HL-60 (cell line): ENCODE measurements around the gene KIF12.
"Not testable (repeated sequence)": the region's sequence is repeated elsewhere in the genome, so short reads cannot be mapped to it uniquely, and the experiment has no call there.

Experiments
- DNase-seq, 2 experiments: peaks; one replicate each; pipeline ENCODE4 v3.0.0-alpha.2; 2010 to 2020; ENCODE audit warnings: low read depth in 1 of 2, low spot score in 1 of 2
- H3K27ac ChIP-seq: fragments of 250-450 bp; sonication (Bioruptor Pico); replicated peaks from 2 replicates; pipeline ENCODE4 v1.5.1; 2020; ENCODE audit warnings: mild to moderate bottlenecking, moderate library complexity
- H3K27me3 ChIP-seq: fragments of 250-450 bp; sonication (Bioruptor Pico); 2 replicates; pipeline ENCODE4 v1.5.1; 2021; ENCODE audit warnings: mild to moderate bottlenecking, moderate library complexity; ENCODE audit not compliant: insufficient read depth, poor library complexity, severe bottlenecking
- H3K4me3 ChIP-seq: replicated peaks from 2 replicates; pipeline ENCODE4 v1.5.1; 2011; ENCODE audit warnings: mild to moderate bottlenecking, control low read depth, low read length; ENCODE audit not compliant: insufficient read depth
- CTCF ChIP-seq: IDR thresholded peaks from one replicate; pipeline ENCODE4 v1.5.1; 2011; ENCODE audit warnings: low read length, control low read depth, inconsistent platforms; ENCODE audit not compliant: insufficient read depth
- GABPA ChIP-seq: IDR thresholded peaks from 2 replicates; pipeline ENCODE4 v1.6.1; 2012; ENCODE audit warnings: low read depth
- POLR2AphosphoS5 ChIP-seq: IDR thresholded peaks from 2 replicates; pipeline ENCODE4 v1.6.1; 2012; ENCODE audit warnings: low read depth
- REST ChIP-seq: IDR thresholded peaks from 2 replicates; pipeline ENCODE4 v1.6.1; 2012; ENCODE audit warnings: low read depth; ENCODE audit not compliant: insufficient replicate concordance
- SPI1 ChIP-seq: IDR thresholded peaks from 2 replicates; pipeline ENCODE4 v1.6.1; 2012; ENCODE audit warnings: low read depth, mild to moderate bottlenecking, borderline replicate concordance

Gene KIF12

GRCh38 chr9:114085387-114085789, 13.7 kb downstream of the KIF12 start:
- no peak for DNase-seq
- Histone ChIP-seq H3K4me3 (no peak overlapping the region), H3K27ac (no peak overlapping the region), H3K27me3 (no peaks in the 10 kb centered on the region)
- TF ChIP-seq REST = no peak
- no peak for TF ChIP-seq CTCF
- no peak for TF ChIP-seq GABPA
- no peak for TF ChIP-seq POLR2AphosphoS5
- TF ChIP-seq SPI1 = no peak

DNA sequence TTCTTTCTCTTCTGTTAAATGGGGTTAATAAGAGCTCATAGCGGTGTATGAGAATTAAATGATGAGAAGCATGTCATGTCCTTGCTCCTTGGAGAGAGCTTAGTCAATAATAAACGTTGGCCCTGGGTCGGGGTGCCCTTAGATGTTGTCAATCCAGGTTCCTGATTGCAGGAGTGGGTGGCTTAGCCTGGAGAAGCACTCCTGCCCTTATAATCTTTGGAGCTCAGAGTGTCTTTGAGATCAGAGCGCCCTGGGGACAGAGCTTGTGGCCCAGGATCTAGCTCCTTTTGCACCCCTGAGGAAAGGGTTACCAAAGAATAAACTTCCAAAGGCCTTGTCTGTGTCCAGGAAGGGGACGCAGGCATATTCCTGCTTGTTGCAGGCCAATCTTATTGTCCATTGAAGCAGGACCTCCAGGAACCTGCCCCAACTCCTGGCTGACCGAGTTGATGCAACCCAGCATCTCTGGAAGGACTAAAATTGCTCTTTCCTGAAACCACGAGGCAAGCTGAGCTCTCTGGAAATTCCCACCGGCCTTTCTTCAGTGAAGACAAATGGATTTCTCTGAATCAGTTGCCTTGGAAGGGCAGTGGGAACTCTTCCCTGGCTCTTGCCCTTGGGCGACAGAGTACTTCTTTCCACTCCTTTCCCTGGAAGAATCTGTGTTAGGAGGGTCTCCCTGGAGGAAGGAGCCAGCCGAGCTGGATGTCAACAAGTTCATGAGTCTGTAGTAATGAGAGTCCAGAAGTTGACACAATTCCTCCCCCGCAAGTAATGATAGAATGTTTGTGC, 14.6 kb downstream of the KIF12 start:
- no peak overlapping the region for H3K4me3 ChIP-seq
- no peak overlapping the region for H3K27ac ChIP-seq
- TF ChIP-seq GABPA (no peak), REST (no peak), POLR2AphosphoS5 (no peak), CTCF (no peak), SPI1 (no peak)
- H3K27me3 ChIP-seq = no peaks in the 10 kb centered on the region
- no peak for DNase-seq

- TF ChIP-seq SPI1 (no peak), CTCF (no peak), GABPA (no peak), REST (no peak), POLR2AphosphoS5 (no peak)
- Histone ChIP-seq H3K27ac (no peak overlapping the region), H3K4me3 (no peak overlapping the region), H3K27me3 (no peaks in the 10 kb centered on the region)
- no peak for DNase-seq
These were observed 15.4 kb downstream of the KIF12 start for GRCh38 chr9:114083666-114084065.

GRCh38 chr9:114082763-114083412, 16.2 kb downstream of the KIF12 start:
- not testable (repeated sequence) for H3K27me3 ChIP-seq, H3K27ac ChIP-seq, DNase-seq, H3K4me3 ChIP-seq
